Measurements from ENCODE around the gene ZKSCAN1.
"Not testable (repeated sequence)": the region's sequence is repeated elsewhere in the genome, so short reads cannot be mapped to it uniquely, and the experiment has no call there.

Gene ZKSCAN1

GRCh38 chr7:100015232-100016214 is at the start of gene ZKSCAN1:
TSS of gene ZKSCAN1 (plus strand) at chr7:100015596. CDS start at chr7:100023507, 7,911 bp downstream.
- H3K27ac Mint-ChIP-seq, result peak within 1 kb of the TSS; percentile 95
- no peaks in the 10 kb centered on the region for H3K9me3 Mint-ChIP-seq
- H3K4me3 Mint-ChIP-seq, result peak within 1 kb of the TSS; percentile 94
- H3K27me3 Mint-ChIP-seq, result no peaks in the 10 kb centered on the region
- H3K36me3 Mint-ChIP-seq (ENCODE audit: low read depth), result peaks cover 31% of the 10 kb centered on the region
- peaks cover 69% of the 10 kb centered on the region for H3K4me1 Mint-ChIP-seq (ENCODE audit: low read depth)

GRCh38 chr7:99969298-99969697 is 46.1 kb upstream of the ZKSCAN1 start:
- Mint-ChIP-seq H3K9me3 (no peaks in the 10 kb centered on the region), H3K4me3 (no peak overlapping the region), H3K4me1 (ENCODE audit: low read depth) (no peaks in the 10 kb centered on the region), H3K36me3 (ENCODE audit: low read depth) (no peaks in the 10 kb centered on the region), H3K27me3 (peaks cover 30% of the 10 kb centered on the region), H3K27ac (no peak overlapping the region)

GRCh38 chr7:99969813-99970212 is 45.6 kb upstream of the ZKSCAN1 start:
- not testable (repeated sequence) for H3K9me3 Mint-ChIP-seq; H3K36me3 Mint-ChIP-seq (ENCODE audit: low read depth); H3K4me3 Mint-ChIP-seq; H3K27ac Mint-ChIP-seq; H3K4me1 Mint-ChIP-seq (ENCODE audit: low read depth)
- H3K27me3 Mint-ChIP-seq, result peaks cover 25% of the 10 kb centered on the region

- H3K27me3 Mint-ChIP-seq, result peaks cover 20% of the 10 kb centered on the region
- no peak overlapping the region for H3K27ac Mint-ChIP-seq
- no peak overlapping the region for H3K4me3 Mint-ChIP-seq
- H3K36me3 Mint-ChIP-seq (ENCODE audit: low read depth), result no peaks in the 10 kb centered on the region
- no peaks in the 10 kb centered on the region for H3K4me1 Mint-ChIP-seq (ENCODE audit: low read depth)
- no peaks in the 10 kb centered on the region for H3K9me3 Mint-ChIP-seq
Observed at GRCh38 chr7:99971242-99971641, 44.2 kb upstream of the ZKSCAN1 start.

- not testable (repeated sequence) for H3K36me3 Mint-ChIP-seq (ENCODE audit: low read depth); H3K4me1 Mint-ChIP-seq (ENCODE audit: low read depth); H3K27ac Mint-ChIP-seq; H3K4me3 Mint-ChIP-seq; H3K9me3 Mint-ChIP-seq
- H3K27me3 Mint-ChIP-seq, result peaks cover 11% of the 10 kb centered on the region
Observed at GRCh38 chr7:99973817-99974216, 41.6 kb upstream of the ZKSCAN1 start.

- Mint-ChIP-seq H3K9me3 (no peaks in the 10 kb centered on the region), H3K27ac (no peak overlapping the region), H3K36me3 (ENCODE audit: low read depth) (no peaks in the 10 kb centered on the region), H3K27me3 (peaks cover 11% of the 10 kb centered on the region), H3K4me3 (no peak overlapping the region), H3K4me1 (ENCODE audit: low read depth) (no peaks in the 10 kb centered on the region)
Observed at GRCh38 chr7:99974681-99975080, 40.7 kb upstream of the ZKSCAN1 start.

GRCh38 chr7:99975782-99976521 is 39.4 kb upstream of the ZKSCAN1 start, which contains the start of gene AZGP1:
TSS of gene AZGP1 (minus strand) at chr7:99976031. CDS start at chr7:99976020, 11 bp downstream.
- no peak within 1 kb of the TSS for H3K27ac Mint-ChIP-seq
- peaks cover 8% of the 10 kb centered on the region for H3K4me1 Mint-ChIP-seq (ENCODE audit: low read depth)
- H3K9me3 Mint-ChIP-seq, result no peaks in the 10 kb centered on the region
- H3K4me3 Mint-ChIP-seq, result no peak within 1 kb of the TSS
- no peaks in the 10 kb centered on the region for H3K36me3 Mint-ChIP-seq (ENCODE audit: low read depth)
- peaks cover 11% of the 10 kb centered on the region for H3K27me3 Mint-ChIP-seq

GRCh38 chr7:99976626-99977025 is 38.8 kb upstream of the ZKSCAN1 start:
- no peak overlapping the region for H3K27ac Mint-ChIP-seq
- H3K27me3 Mint-ChIP-seq, result peaks cover 11% of the 10 kb centered on the region
- H3K4me3 Mint-ChIP-seq, result no peak overlapping the region
- H3K36me3 Mint-ChIP-seq (ENCODE audit: low read depth), result no peaks in the 10 kb centered on the region
- H3K9me3 Mint-ChIP-seq, result no peaks in the 10 kb centered on the region
- peaks cover 8% of the 10 kb centered on the region for H3K4me1 Mint-ChIP-seq (ENCODE audit: low read depth)

- not testable (repeated sequence) for H3K27me3 Mint-ChIP-seq; H3K27ac Mint-ChIP-seq; H3K4me1 Mint-ChIP-seq (ENCODE audit: low read depth); H3K9me3 Mint-ChIP-seq; H3K4me3 Mint-ChIP-seq; H3K36me3 Mint-ChIP-seq (ENCODE audit: low read depth)
Observed at GRCh38 chr7:99979814-99980225, 35.6 kb upstream of the ZKSCAN1 start.

- not testable (repeated sequence) for H3K36me3 Mint-ChIP-seq (ENCODE audit: low read depth); H3K27ac Mint-ChIP-seq; H3K27me3 Mint-ChIP-seq; H3K4me1 Mint-ChIP-seq (ENCODE audit: low read depth); H3K9me3 Mint-ChIP-seq; H3K4me3 Mint-ChIP-seq
Observed at GRCh38 chr7:99980448-99980872, 34.9 kb upstream of the ZKSCAN1 start.

- H3K36me3 Mint-ChIP-seq (ENCODE audit: low read depth); H3K27ac Mint-ChIP-seq; H3K27me3 Mint-ChIP-seq; H3K9me3 Mint-ChIP-seq; H3K4me1 Mint-ChIP-seq (ENCODE audit: low read depth); H3K4me3 Mint-ChIP-seq: not testable (repeated sequence)
Observed at GRCh38 chr7:99981066-99981465, 34.3 kb upstream of the ZKSCAN1 start.

- Mint-ChIP-seq H3K27me3 (peaks cover 7% of the 10 kb centered on the region), H3K27ac (no peak overlapping the region), H3K4me3 (no peak overlapping the region), H3K36me3 (ENCODE audit: low read depth) (no peaks in the 10 kb centered on the region), H3K4me1 (ENCODE audit: low read depth) (peaks cover 8% of the 10 kb centered on the region), H3K9me3 (peaks cover 5% of the 10 kb centered on the region)
Observed at GRCh38 chr7:99984593-99984992, 30.8 kb upstream of the ZKSCAN1 start.

- not testable (repeated sequence) for H3K4me1 Mint-ChIP-seq (ENCODE audit: low read depth); H3K27me3 Mint-ChIP-seq; H3K9me3 Mint-ChIP-seq; H3K4me3 Mint-ChIP-seq; H3K36me3 Mint-ChIP-seq (ENCODE audit: low read depth); H3K27ac Mint-ChIP-seq
Observed at GRCh38 chr7:99987306-99987705, 28.1 kb upstream of the ZKSCAN1 start.

- Mint-ChIP-seq H3K27me3 (peaks cover 7% of the 10 kb centered on the region), H3K36me3 (ENCODE audit: low read depth) (no peaks in the 10 kb centered on the region), H3K9me3 (no peaks in the 10 kb centered on the region), H3K4me1 (ENCODE audit: low read depth) (no peaks in the 10 kb centered on the region), H3K4me3 (no peak overlapping the region), H3K27ac (no peak overlapping the region)
Observed at GRCh38 chr7:99987846-99988245, 27.6 kb upstream of the ZKSCAN1 start.

GRCh38 chr7:99990460-99990852 is 24.9 kb upstream of the ZKSCAN1 start:
- no peaks in the 10 kb centered on the region for H3K36me3 Mint-ChIP-seq (ENCODE audit: low read depth)

More at GRCh38 chr7:99990460-99990852, 24.9 kb upstream of the ZKSCAN1 start:
- Mint-ChIP-seq H3K27ac (no peak overlapping the region), H3K4me1 (ENCODE audit: low read depth) (no peaks in the 10 kb centered on the region), H3K4me3 (no peak overlapping the region), H3K27me3 (peaks cover 7% of the 10 kb centered on the region), H3K9me3 (no peaks in the 10 kb centered on the region)
